ENCODE data around the gene KREMEN1.
A peak's percentile ranks its signal among the peaks of the same experiment; 100 is the strongest.
"Not testable (repeated sequence)": the region's sequence is repeated elsewhere in the genome, so short reads cannot be mapped to it uniquely, and the experiment has no call there.

The KREMEN1 gene

GRCh38 chr22:29078869-29079207, 6.0 kb downstream of the KREMEN1 start:
- no peak for TF ChIP-seq CTCF (IDR thresholded peaks at IDR 0.05; ENCODE audit: unreplicated experiment in 3 of 3)
- Mint-ChIP-seq H3K4me1 (peaks cover 84% of the 10 kb centered on the region), H3K4me3 (peak overlapping the region in 1 of 3 experiments; percentile 79), H3K27me3 (ENCODE audit: low read depth) (peaks cover under 1% of the 10 kb centered on the region), H3K9me3 (no peaks in the 10 kb centered on the region), H3K27ac (peak overlapping the region; percentile 92 to 98 (median 97)), H3K36me3 (ENCODE audit: low read depth) (no peaks in the 10 kb centered on the region)

DNA sequence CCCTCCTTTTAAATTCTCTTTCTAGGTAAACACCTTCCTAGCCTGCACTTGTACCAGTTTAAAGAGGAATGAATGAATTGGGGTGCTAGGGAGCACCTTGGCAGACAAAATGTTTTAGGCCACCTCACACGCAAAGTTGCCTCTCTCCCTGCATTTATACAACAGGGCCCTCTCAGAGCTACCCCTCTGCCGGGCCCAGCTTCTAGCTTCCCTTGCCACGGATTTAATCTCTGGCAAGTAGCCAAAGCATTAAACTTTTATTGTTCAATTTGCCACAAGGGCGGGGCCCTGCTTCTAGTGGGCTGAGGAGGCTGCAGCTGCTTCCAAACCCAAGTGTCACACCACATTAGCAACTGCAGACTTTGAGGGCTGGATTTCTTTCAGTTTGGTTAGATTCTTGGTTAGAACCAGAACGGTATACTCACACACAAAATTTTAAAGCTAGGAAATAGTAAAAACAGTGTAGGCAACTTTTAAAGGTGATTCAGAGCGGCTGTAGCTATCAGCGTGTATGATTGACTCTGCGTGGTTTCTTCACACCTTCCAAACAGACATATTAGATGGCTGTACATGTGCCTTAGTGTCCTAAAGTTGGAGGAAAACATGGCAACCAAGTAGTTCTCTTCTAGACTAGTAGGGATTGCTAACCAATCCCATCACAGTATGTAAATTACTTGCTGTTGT, 6.5 kb downstream of the KREMEN1 start:
- Mint-ChIP-seq H3K4me3 (peak overlapping the region in 2 of 3 experiments; percentile 46 to 79), H3K9me3 (no peaks in the 10 kb centered on the region), H3K27ac (peak overlapping the region; percentile 92 to 98 (median 97)), H3K4me1 (peaks cover 84% of the 10 kb centered on the region), H3K36me3 (ENCODE audit: low read depth) (no peaks in the 10 kb centered on the region), H3K27me3 (ENCODE audit: low read depth) (no peaks in the 10 kb centered on the region)
- TF ChIP-seq CTCF (IDR thresholded peaks at IDR 0.05; ENCODE audit: unreplicated experiment in 3 of 3), result no peak

- no peaks in the 10 kb centered on the region for H3K27me3 Mint-ChIP-seq (ENCODE audit: low read depth)
- no peaks in the 10 kb centered on the region for H3K36me3 Mint-ChIP-seq (ENCODE audit: low read depth)
- peak overlapping the region in 2 of 3 experiments; percentile 0 to 9 for H3K4me3 Mint-ChIP-seq
- H3K9me3 Mint-ChIP-seq, result no peaks in the 10 kb centered on the region
- TF ChIP-seq CTCF (IDR thresholded peaks at IDR 0.05; ENCODE audit: unreplicated experiment in 3 of 3), result no peak
- H3K27ac Mint-ChIP-seq, result peak overlapping the region; percentile 76 to 98 (median 97)
- peaks cover 84% of the 10 kb centered on the region for H3K4me1 Mint-ChIP-seq
Measured at GRCh38 chr22:29080106-29080975, 7.5 kb downstream of the KREMEN1 start.

GRCh38 chr22:29081517-29082236, 8.8 kb downstream of the KREMEN1 start:
- Mint-ChIP-seq H3K36me3 (ENCODE audit: low read depth) (no peaks in the 10 kb centered on the region), H3K27me3 (ENCODE audit: low read depth) (no peaks in the 10 kb centered on the region), H3K27ac (peak overlapping the region; percentile 25 to 97 (median 72)), H3K9me3 (no peaks in the 10 kb centered on the region), H3K4me3 (peak overlapping the region in 1 of 3 experiments; percentile 61), H3K4me1 (peaks cover 77% of the 10 kb centered on the region)
- TF ChIP-seq CTCF (IDR thresholded peaks at IDR 0.05; ENCODE audit: unreplicated experiment in 3 of 3), result no peak

DNA sequence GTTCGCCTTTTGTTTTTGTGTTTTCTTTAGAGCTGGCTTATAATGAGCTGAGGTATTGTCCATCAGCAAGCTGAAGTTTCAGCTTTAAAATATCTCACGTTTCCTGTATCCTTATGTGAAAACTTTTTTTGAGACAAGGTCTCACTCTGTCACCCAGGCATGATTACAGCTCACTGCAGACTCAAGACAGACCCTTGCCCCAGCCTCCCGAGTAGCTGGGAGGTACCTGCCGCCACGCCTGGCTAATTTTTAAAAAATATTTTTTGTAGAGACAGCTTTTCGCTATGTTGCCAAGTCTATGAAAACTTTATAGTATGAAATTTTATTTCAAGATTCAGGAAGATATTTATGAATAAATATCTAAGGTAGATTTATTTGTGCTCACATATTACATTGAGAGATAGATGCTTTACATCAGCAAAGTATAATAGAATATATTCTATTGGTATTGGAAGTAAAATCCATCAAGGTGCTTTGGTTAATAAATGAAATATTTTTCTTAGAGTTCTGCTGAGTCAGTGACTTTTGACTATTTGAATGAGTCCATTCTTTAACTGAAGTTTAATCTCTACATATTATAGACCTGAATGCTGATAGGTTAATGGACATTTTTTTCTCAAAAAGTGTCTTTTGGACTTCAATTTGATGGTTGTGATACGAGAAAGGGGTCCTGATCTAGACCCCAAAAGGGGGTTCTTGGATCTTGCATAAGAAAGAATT, 10.2 kb downstream of the KREMEN1 start:
- Mint-ChIP-seq H3K27ac (peak overlapping the region; percentile 49 to 97 (median 51)), H3K4me3 (no peak overlapping the region), H3K36me3 (ENCODE audit: low read depth) (no peaks in the 10 kb centered on the region), H3K4me1 (peaks cover 68% of the 10 kb centered on the region), H3K9me3 (no peaks in the 10 kb centered on the region), H3K27me3 (ENCODE audit: low read depth) (no peaks in the 10 kb centered on the region)
- TF ChIP-seq CTCF (IDR thresholded peaks at IDR 0.05; ENCODE audit: unreplicated experiment in 3 of 3), result no peak

DNA sequence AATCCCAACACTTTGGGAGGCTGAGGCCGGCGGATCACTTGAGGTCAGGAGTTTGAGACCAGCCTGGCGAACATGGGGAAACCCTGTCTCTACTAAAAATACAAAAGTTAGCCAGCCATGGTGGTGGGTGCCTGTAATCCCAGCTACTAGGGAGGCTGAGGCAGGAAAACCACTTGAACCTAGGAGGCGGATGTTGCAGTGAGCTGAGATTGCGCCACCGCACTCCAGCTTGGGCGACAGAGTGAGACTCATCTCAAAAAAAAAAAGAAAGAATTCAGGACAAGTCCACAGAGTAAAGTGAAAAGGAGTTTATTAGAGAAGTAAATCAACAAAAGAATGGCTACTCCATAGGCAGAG, 10.7 kb downstream of the KREMEN1 start:
- H3K4me3 Mint-ChIP-seq; H3K36me3 Mint-ChIP-seq (ENCODE audit: low read depth); H3K9me3 Mint-ChIP-seq; H3K27me3 Mint-ChIP-seq (ENCODE audit: low read depth): not testable (repeated sequence)
- Mint-ChIP-seq H3K27ac (peak overlapping the region in 1 of 3 experiments; percentile 68), H3K4me1 (peaks cover 62% of the 10 kb centered on the region)

All from nephron (organoid).